22Rv1 (cell line): ENCODE results near the gene NUAK1.

Experiments used
- ZFX ChIP-seq: fragments of 450-650 bp; IDR thresholded peaks from 2 replicates; pipeline ENCODE4 v1.6.1; 2017; ENCODE audit warnings: antibody characterized with exemption, borderline replicate concordance
- TF ChIP-seq, protein P1 (sequence below): fragments of 450-650 bp; IDR thresholded peaks from 2 replicates; pipeline ENCODE4 v1.5.1; 2017; ENCODE audit warnings: mild to moderate bottlenecking

DNA sequence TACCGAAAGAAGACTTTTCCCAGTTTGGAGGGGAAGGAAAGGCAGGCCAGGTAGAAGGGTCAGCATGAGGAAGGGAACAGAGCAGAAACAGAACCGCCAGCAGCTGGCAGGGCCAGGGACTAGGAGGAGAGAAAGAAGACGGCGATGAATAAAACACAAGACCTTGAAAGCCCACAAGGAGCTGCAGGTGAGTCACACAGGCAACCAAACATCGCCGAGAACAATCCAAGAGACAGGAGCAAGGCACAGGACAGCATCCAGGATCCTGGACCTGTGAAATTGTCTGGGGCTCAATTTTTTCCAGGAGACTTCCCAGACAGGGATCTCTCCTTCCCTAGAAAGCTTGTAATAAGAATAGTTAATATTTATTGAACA, 47.3 kb downstream of the NUAK1 start:
- TF ChIP-seq, protein P1, sequence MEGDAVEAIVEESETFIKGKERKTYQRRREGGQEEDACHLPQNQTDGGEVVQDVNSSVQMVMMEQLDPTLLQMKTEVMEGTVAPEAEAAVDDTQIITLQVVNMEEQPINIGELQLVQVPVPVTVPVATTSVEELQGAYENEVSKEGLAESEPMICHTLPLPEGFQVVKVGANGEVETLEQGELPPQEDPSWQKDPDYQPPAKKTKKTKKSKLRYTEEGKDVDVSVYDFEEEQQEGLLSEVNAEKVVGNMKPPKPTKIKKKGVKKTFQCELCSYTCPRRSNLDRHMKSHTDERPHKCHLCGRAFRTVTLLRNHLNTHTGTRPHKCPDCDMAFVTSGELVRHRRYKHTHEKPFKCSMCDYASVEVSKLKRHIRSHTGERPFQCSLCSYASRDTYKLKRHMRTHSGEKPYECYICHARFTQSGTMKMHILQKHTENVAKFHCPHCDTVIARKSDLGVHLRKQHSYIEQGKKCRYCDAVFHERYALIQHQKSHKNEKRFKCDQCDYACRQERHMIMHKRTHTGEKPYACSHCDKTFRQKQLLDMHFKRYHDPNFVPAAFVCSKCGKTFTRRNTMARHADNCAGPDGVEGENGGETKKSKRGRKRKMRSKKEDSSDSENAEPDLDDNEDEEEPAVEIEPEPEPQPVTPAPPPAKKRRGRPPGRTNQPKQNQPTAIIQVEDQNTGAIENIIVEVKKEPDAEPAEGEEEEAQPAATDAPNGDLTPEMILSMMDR: no peak
- no peak for TF ChIP-seq ZFX
